Glutamatergic neuron (in vitro differentiated cells): ENCODE results near the gene HIGD1B. TPM values are rescaled to one million over a fixed set of nuclear protein-coding genes. Genes with fewer than 3 reads are reported as not detected.
"Not testable (repeated sequence)": the region's sequence is repeated elsewhere in the genome, so short reads cannot be mapped to it uniquely, and the experiment has no call there.

Source experiments
- DNase-seq: peaks from one replicate; pipeline ENCODE4 v3.0.0; 2022
- H3K27ac Mint-ChIP-seq: one replicate; pipeline ENCODE4 v1.8.0; 2020; ENCODE audit warnings: mild to moderate bottlenecking, mixed read lengths, inconsistent platforms; ENCODE audit not compliant: unreplicated experiment
- H3K27me3 Mint-ChIP-seq: one replicate; pipeline ENCODE4 v1.8.0; 2020; ENCODE audit warnings: mild to moderate bottlenecking, moderate library complexity, mixed read lengths, inconsistent platforms; ENCODE audit not compliant: unreplicated experiment
- H3K36me3 Mint-ChIP-seq: one replicate; pipeline ENCODE4 v1.8.0; 2020; ENCODE audit warnings: mild to moderate bottlenecking, mixed read lengths, inconsistent platforms; ENCODE audit not compliant: unreplicated experiment
- H3K4me1 Mint-ChIP-seq: one replicate; pipeline ENCODE4 v1.8.0; 2020; ENCODE audit warnings: mild to moderate bottlenecking, low read depth, mixed read lengths, inconsistent platforms; ENCODE audit not compliant: unreplicated experiment
- H3K4me3 Mint-ChIP-seq: one replicate; pipeline ENCODE4 v1.8.0; 2020; ENCODE audit warnings: mild to moderate bottlenecking, mixed read lengths, inconsistent platforms; ENCODE audit not compliant: unreplicated experiment
- H3K9me3 Mint-ChIP-seq: one replicate; pipeline ENCODE4 v1.8.0; 2020; ENCODE audit warnings: mild to moderate bottlenecking, moderate library complexity, mixed read lengths, inconsistent platforms; ENCODE audit not compliant: unreplicated experiment
- CTCF ChIP-seq: fragments of 200-600 bp; sonication (generic); IDR thresholded peaks from one replicate; pipeline ENCODE4 v1.5.0; 2021; ENCODE audit not compliant: partially characterized antibody, unreplicated experiment
- total RNA-seq: library from RNA; stranded (reverse); fragmentation: NEBNext Ultra II Directional; extraction: Animal tissue kit (Norgen Biotek cat#: 25700); gene quantifications from one replicate; pipeline ENCODE4 v1.2.1, GENCODE V29; 2021; ENCODE audit not compliant: unreplicated experiment

The HIGD1B gene
- total RNA-seq, 1 donor from 2014 or later, result 1.1 TPM

GRCh38 chr17:44820631-44821212 lies 27.0 kb upstream of the HIGD1B start:
- H3K36me3 Mint-ChIP-seq, result no peaks in the 10 kb centered on the region
- no peaks in the 10 kb centered on the region for H3K9me3 Mint-ChIP-seq
- no peak for TF ChIP-seq CTCF
- peaks cover 3% of the 10 kb centered on the region for H3K4me1 Mint-ChIP-seq
- H3K4me3 Mint-ChIP-seq, result no peak overlapping the region
- peaks cover 1% of the 10 kb centered on the region for H3K27me3 Mint-ChIP-seq
- no peak for DNase-seq
- H3K27ac Mint-ChIP-seq, result no peak overlapping the region

GRCh38 chr17:44825236-44825635 lies 22.4 kb upstream of the HIGD1B start:
- DNase-seq, H3K27ac Mint-ChIP-seq, H3K4me3 Mint-ChIP-seq, H3K36me3 Mint-ChIP-seq, H3K9me3 Mint-ChIP-seq, H3K27me3 Mint-ChIP-seq, H3K4me1 Mint-ChIP-seq: not testable (repeated sequence)

- Mint-ChIP-seq H3K36me3 (no peaks in the 10 kb centered on the region), H3K4me1 (no peaks in the 10 kb centered on the region)
Measured at GRCh38 chr17:44826123-44826790, 21.4 kb upstream of the HIGD1B start.

GRCh38 chr17:44827863-44828262 lies 19.8 kb upstream of the HIGD1B start:
- Mint-ChIP-seq H3K27ac (no peak overlapping the region), H3K4me1 (no peaks in the 10 kb centered on the region), H3K27me3 (peaks cover 11% of the 10 kb centered on the region), H3K9me3 (peaks cover 9% of the 10 kb centered on the region), H3K36me3 (no peaks in the 10 kb centered on the region), H3K4me3 (peak overlapping the region; percentile 28)
- no peak for DNase-seq
- no peak for TF ChIP-seq CTCF

More at GRCh38 chr17:44826123-44826790, 21.4 kb upstream of the HIGD1B start:
- H3K27me3 Mint-ChIP-seq, result peaks cover 11% of the 10 kb centered on the region
- DNase-seq, result no peak
- TF ChIP-seq CTCF, result no peak
- no peak overlapping the region for H3K4me3 Mint-ChIP-seq
- no peak overlapping the region for H3K27ac Mint-ChIP-seq
- H3K9me3 Mint-ChIP-seq, result peaks cover 9% of the 10 kb centered on the region

GRCh38 chr17:44828919-44829522 lies 18.7 kb upstream of the HIGD1B start:
- no peak for DNase-seq
- Mint-ChIP-seq H3K27ac (peak overlapping the region; percentile 94), H3K4me3 (peak overlapping the region; percentile 96), H3K36me3 (no peaks in the 10 kb centered on the region), H3K4me1 (no peaks in the 10 kb centered on the region), H3K9me3 (peaks cover 9% of the 10 kb centered on the region), H3K27me3 (peaks cover 13% of the 10 kb centered on the region)
- no peak for TF ChIP-seq CTCF
